Panc1 (cell line): ENCODE data around the gene AMBRA1. TPM values are rescaled to one million over a fixed set of nuclear protein-coding genes. Genes with fewer than 3 reads are reported as not detected.
A peak's percentile ranks its signal among the peaks of the same experiment; 100 is the strongest.
"Not testable (repeated sequence)": the region's sequence is repeated elsewhere in the genome, so short reads cannot be mapped to it uniquely, and the experiment has no call there.

ENCODE experiments used
- ATAC-seq: fragments of 200-7000 bp; cut with Tn5 transposase; 2 replicates; pipeline ENCODE4 v1.9.1; 2020; ENCODE audit warnings: mild to moderate bottlenecking, moderate library complexity
- BruUV-seq: library from RNA; stranded (reverse); fragments of 400-500 nt; replicated peaks from 2 replicates; lab custom pipeline; 2021; lab: Mats Ljungman, UMichigan
- CTCF ChIA-PET: fragments of 300-600 bp; sonication (Branson Sonifier 250); formaldehyde crosslinking; loops from one replicate; lab custom pipeline; 2022; ENCODE audit warnings: antibody characterized with exemption; lab: Charles Lee
- POLR2A ChIA-PET: fragments of 300-600 bp; sonication (Branson Sonifier 250); formaldehyde crosslinking; loops from one replicate; lab custom pipeline; 2022; ENCODE audit warnings: antibody characterized with exemption; lab: Charles Lee
- DNase-seq: peaks from one replicate; pipeline ENCODE4 v3.0.0-alpha.2; 2010; ENCODE audit warnings: low read depth, low spot score
- H3K27ac ChIP-seq: 2 replicates; pipeline ENCODE4 v1.5.1; 2011; ENCODE audit warnings: mild to moderate bottlenecking, low read length, inconsistent platforms
- H3K27me3 ChIP-seq: fragments of 200-500 bp; sonication (Bioruptor generic); 2 replicates; pipeline ENCODE4 v1.6.0; 2014; ENCODE audit warnings: low read length, inconsistent platforms; ENCODE audit not compliant: control insufficient read depth, insufficient read depth
- H3K36me3 ChIP-seq: fragments of 200-500 bp; sonication (Bioruptor generic); 2 replicates; pipeline ENCODE4 v1.5.1; 2014; ENCODE audit warnings: inconsistent platforms, mild to moderate bottlenecking, low read length, moderate library complexity; ENCODE audit not compliant: control insufficient read depth, insufficient read depth
- H3K4me1 ChIP-seq: 2 replicates; pipeline ENCODE4 v1.5.1; 2011; ENCODE audit warnings: inconsistent platforms, mild to moderate bottlenecking, low read length, moderate library complexity; ENCODE audit not compliant: control insufficient read depth, insufficient read depth
- H3K4me3 ChIP-seq, 2 experiments: 2 replicates each; pipeline ENCODE4 v1.5.1; 2011 to 2012; ENCODE audit warnings: low read depth in 2 of 2, low read length in 2 of 2, mild to moderate bottlenecking in 2 of 2, inconsistent platforms in 1 of 2, moderate library complexity in 1 of 2
- H3K9me3 ChIP-seq: fragments of 200-500 bp; sonication (Bioruptor generic); 2 replicates; pipeline ENCODE4 v1.5.1; 2014; ENCODE audit warnings: low read depth, mild to moderate bottlenecking, inconsistent platforms, low read length, moderate library complexity; ENCODE audit not compliant: control insufficient read depth, insufficient read depth
- CTCF ChIP-seq: fragments of 450-650 bp; IDR thresholded peaks from 2 replicates; pipeline ENCODE4 v1.5.1; 2017; ENCODE audit warnings: mild to moderate bottlenecking
- POLR2AphosphoS5 ChIP-seq: IDR thresholded peaks from 2 replicates; pipeline ENCODE4 v1.6.1; 2012; ENCODE audit warnings: mild to moderate bottlenecking, low read depth, low read length, moderate library complexity
- SIN3A ChIP-seq: IDR thresholded peaks from 2 replicates; pipeline ENCODE4 v1.6.1; 2012; ENCODE audit warnings: low read depth, mild to moderate bottlenecking, low read length, moderate library complexity, borderline replicate concordance; ENCODE audit not compliant: insufficient read depth
- TCF7L2 ChIP-seq: IDR thresholded peaks from 2 replicates; pipeline ENCODE4 v1.6.1; 2011; ENCODE audit warnings: mild to moderate bottlenecking, low read depth, low read length, inconsistent platforms
- in situ Hi-C: cut with HindIII; loops from 2 replicates; pipeline ENCODE4 v1.10.0; 2016; ENCODE audit warnings: low sequenced_read_pairs, low pct_unique_long_range_greater_than_20kb
- intact Hi-C: fragments of 100-400 bp; cut with micrococcal nuclease; formaldehyde crosslinking; loops from one replicate; pipeline ENCODE4 v1.10.0; 2022; ENCODE audit not compliant: unreplicated experiment
- total RNA-seq: library from RNA; stranded (reverse); gene quantifications from one replicate; pipeline ENCODE4 v1.2.1, GENCODE V29; 2021; ENCODE audit not compliant: unreplicated experiment

AMBRA1 gene
- total RNA-seq, 1 experiment from 2014 or later: 40.0 TPM

DNA sequence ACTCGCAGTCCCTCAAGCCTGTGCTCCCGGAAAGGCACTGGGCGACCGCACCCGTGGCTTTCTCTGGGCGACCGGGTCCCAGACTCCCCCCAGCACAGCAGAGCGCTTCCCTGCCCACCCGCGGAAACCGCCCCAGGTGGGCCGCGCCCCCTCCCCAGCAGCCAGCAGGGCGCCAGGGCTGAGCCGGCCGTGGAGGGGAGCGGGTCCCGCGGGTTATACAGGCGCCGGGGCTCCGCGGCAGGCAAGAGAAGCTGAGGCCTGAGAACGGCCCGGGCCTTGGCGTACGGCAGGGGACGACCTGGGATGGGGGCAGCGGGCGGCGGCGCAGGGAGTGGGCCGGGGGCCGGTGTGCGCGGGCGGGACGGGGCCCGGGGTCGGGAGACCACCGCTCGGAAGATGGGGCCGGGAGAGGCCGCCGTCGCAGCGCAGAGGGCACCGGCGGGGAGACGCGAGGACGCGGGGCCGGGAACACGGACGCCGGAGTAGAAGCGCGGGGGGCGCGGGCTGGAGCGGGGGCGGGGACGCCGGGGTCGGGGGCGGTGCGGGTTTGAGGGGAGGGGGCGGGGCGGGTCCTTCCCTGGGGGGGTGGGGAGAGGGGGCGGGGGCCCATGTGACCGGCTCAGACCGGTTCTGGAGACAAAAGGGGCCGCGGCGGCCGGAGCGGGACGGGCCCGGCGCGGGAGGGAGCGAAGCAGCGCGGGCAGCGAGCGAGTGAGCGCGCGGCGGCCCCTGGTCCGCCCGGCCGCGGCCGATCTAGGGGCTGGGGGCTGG is 212.6 kb downstream of the AMBRA1 start, which contains the start of gene MDK:
TSS of gene MDK (plus strand) at position 622 of the 771 bp plus-strand sequence. CDS start 389 bp downstream, outside the sequence.
- Histone ChIP-seq H3K36me3 (no peaks in the 10 kb centered on the region; the same call in 1 of the 2 replicates), H3K27ac (peak within 1 kb of the TSS; percentile 79), H3K27me3 (no peaks in the 10 kb centered on the region), H3K9me3 (no peaks in the 10 kb centered on the region), H3K4me1 (peaks cover 16% of the 10 kb centered on the region), H3K4me3 (peak within 1 kb of the TSS; percentile 51 to 59)
- ATAC-seq (peak; percentile 20), DNase-seq (no peak)
- CTCF ChIA-PET: no interaction called here
- intact Hi-C loops: no loop called here
- in situ Hi-C loops: no loop called here
- BruUV-seq: no TSS peak
- POLR2A ChIA-PET: no interaction called here
- no peak for TF ChIP-seq TCF7L2
- no peak for TF ChIP-seq CTCF
- TF ChIP-seq POLR2AphosphoS5: 0 out of 2 replicates have a peak, but pooled peaks have one; percentile 18

DNA sequence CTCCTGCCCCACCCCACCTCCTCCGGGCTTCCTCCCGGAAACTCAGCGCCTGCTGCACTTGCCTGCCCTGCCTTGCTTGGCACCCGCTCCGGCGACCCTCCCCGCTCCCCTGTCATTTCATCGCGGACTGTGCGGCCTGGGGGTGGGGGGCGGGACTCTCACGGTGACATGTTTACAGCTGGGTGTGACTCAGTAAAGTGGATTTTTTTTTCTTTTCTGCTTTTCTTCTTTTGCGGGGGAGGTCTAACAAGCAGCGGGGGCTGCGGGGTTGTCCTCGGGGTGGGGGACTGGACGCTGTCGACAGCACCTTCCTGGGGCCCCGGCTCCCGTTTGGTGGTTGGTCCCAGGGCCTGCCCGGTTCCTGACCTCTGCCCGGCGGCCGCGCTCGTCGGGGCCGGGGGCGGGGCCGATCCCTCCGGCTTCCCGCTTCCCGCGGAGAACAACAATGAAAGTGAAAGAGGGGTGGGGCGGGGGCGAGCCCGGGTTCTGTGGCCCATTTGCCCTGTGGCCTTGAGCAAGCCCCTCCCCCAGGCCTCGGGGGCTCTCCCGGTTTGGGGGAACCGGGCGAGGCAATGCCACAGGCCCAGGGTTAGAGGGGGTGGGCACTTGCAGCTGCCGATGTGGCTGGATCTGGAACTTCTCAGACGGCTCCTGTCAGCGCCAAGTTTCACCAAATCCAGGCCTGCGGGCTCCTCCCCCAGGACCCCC is 213.3 kb downstream of the AMBRA1 start:
- Histone ChIP-seq H3K4me1 (peaks cover 16% of the 10 kb centered on the region), H3K9me3 (no peaks in the 10 kb centered on the region), H3K36me3 (no peaks in the 10 kb centered on the region; the same call in 1 of the 2 replicates), H3K27me3 (no peaks in the 10 kb centered on the region), H3K4me3 (peak overlapping the region; percentile 45 to 59), H3K27ac (peak overlapping the region; percentile 79)
- ChIA-PET CTCF (interaction anchor here (0.7 to 1.2 kb wide), 2 partner anchors 8 to 107 kb away, joined by 4 read pairs; no protein-coding TSS in a partner anchor), POLR2A (interaction anchor here (0.5 to 0.7 kb wide), 2 partner anchors 17 to 369 kb away, joined by 5 to 6 read pairs; no protein-coding TSS in a partner anchor)
- no TSS peak for BruUV-seq
- ATAC-seq: peak; percentile 41
- in situ Hi-C loops (no loop called here), intact Hi-C loops (no loop called here)
- DNase-seq: no peak
- TF ChIP-seq SIN3A: 0 out of 2 replicates have a peak, but pooled peaks have one; percentile 50
- no peak for TF ChIP-seq CTCF

GRCh38 chr11:46379482-46380293 is 214.1 kb downstream of the AMBRA1 start:
- Histone ChIP-seq H3K27ac (peak overlapping the region; percentile 66), H3K4me1 (peaks cover 16% of the 10 kb centered on the region)
- intact Hi-C loops, POLR2A ChIA-PET, H3K4me3 ChIP-seq, H3K36me3 ChIP-seq, DNase-seq, H3K27me3 ChIP-seq, H3K9me3 ChIP-seq, in situ Hi-C loops, BruUV-seq: not testable (repeated sequence)
- peak; percentile 59 for ATAC-seq
- CTCF ChIA-PET: interaction anchor here (0.7 to 1.2 kb wide), 2 partner anchors 9 to 106 kb away, joined by 4 read pairs; no protein-coding TSS in a partner anchor
